Endothelial cell of umbilical vein (primary cell): ENCODE results near the gene HDAC4.

Experiments used
- POLR2A ChIP-seq: IDR thresholded peaks from 2 replicates; pipeline ENCODE4 v1.6.1; 2012; ENCODE audit warnings: low read depth, mild to moderate bottlenecking, control low read depth, low read length
- TF ChIP-seq, protein P1 (sequence below), 2 donors: IDR thresholded peaks; 1 replicate in 1 of 2; 2 replicates in 1 of 2; pipeline ENCODE4 v1.5.1; 2011; ENCODE audit warnings: low read length in 2 of 2, mild to moderate bottlenecking in 2 of 2, moderate library complexity in 2 of 2, control low read depth in 1 of 2, inconsistent platforms in 1 of 2, low read depth in 1 of 2; ENCODE audit not compliant: insufficient read depth in 1 of 2; ENCODE audit errors: extremely low read depth in 1 of 2

GRCh38 chr2:239355139-239355538, 45.7 kb downstream of the HDAC4 start:
- TF ChIP-seq, protein P1, sequence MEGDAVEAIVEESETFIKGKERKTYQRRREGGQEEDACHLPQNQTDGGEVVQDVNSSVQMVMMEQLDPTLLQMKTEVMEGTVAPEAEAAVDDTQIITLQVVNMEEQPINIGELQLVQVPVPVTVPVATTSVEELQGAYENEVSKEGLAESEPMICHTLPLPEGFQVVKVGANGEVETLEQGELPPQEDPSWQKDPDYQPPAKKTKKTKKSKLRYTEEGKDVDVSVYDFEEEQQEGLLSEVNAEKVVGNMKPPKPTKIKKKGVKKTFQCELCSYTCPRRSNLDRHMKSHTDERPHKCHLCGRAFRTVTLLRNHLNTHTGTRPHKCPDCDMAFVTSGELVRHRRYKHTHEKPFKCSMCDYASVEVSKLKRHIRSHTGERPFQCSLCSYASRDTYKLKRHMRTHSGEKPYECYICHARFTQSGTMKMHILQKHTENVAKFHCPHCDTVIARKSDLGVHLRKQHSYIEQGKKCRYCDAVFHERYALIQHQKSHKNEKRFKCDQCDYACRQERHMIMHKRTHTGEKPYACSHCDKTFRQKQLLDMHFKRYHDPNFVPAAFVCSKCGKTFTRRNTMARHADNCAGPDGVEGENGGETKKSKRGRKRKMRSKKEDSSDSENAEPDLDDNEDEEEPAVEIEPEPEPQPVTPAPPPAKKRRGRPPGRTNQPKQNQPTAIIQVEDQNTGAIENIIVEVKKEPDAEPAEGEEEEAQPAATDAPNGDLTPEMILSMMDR (IDR thresholded peaks at IDR 0.05; ENCODE audit: extremely low read depth in 1 of 2, insufficient read depth in 1 of 2, low read depth in 1 of 2, low read length in 2 of 2), result no peak
- no peak for TF ChIP-seq POLR2A
